HUES64 (cell line): ENCODE measurements around the gene PDGFRB. TPM values are rescaled to one million over a fixed set of nuclear protein-coding genes. Genes with fewer than 3 reads are reported as not detected.

Experiments
- H3K27ac ChIP-seq: 2 replicates; pipeline ENCODE4 v1.7.0; 2013; ENCODE audit warnings: low read depth, low read length, inconsistent platforms
- H3K27me3 ChIP-seq: 2 replicates; pipeline ENCODE4 v1.6.1; 2013; ENCODE audit warnings: mild to moderate bottlenecking, low read length; ENCODE audit not compliant: insufficient read depth
- H3K36me3 ChIP-seq: 2 replicates; pipeline ENCODE4 v1.6.1; 2013; ENCODE audit warnings: mild to moderate bottlenecking, low read length; ENCODE audit not compliant: insufficient read depth
- H3K4me1 ChIP-seq: 2 replicates; pipeline ENCODE4 v1.6.1; 2013; ENCODE audit warnings: mild to moderate bottlenecking, low read length, moderate library complexity; ENCODE audit not compliant: insufficient read depth
- H3K4me3 ChIP-seq: 2 replicates; pipeline ENCODE4 v1.5.1; 2013; ENCODE audit warnings: mild to moderate bottlenecking, low read length, moderate library complexity
- H3K9ac ChIP-seq: 2 replicates; pipeline ENCODE4 v1.6.1; 2013; ENCODE audit warnings: mild to moderate bottlenecking, low read depth, low read length
- H3K9me3 ChIP-seq: 2 replicates; pipeline ENCODE4 v1.6.1; 2013; ENCODE audit warnings: low read depth, low read length; ENCODE audit not compliant: insufficient read depth
- WGBS: fragments of 150-250, 120-280 bp; methylation state at CpG from one replicate; pipeline ENCODE4 v1.1.7; 2013; ENCODE audit warnings: missing lambda C conversion rate; 5-methylcytosine and 5-hydroxymethylcytosine counted together
- polyA plus RNA-seq, 2 experiments: library from polyadenylated mRNA; stranded (reverse); fragments of 50-300 nt; gene quantifications; one replicate each; pipeline ENCODE4 v1.2.3, GENCODE V29; 2013

PDGFRB gene
- 9.3 TPM for polyA plus RNA-seq (2013, experiment 1 of 2)
- polyA plus RNA-seq (2013, experiment 2 of 2) = 16.0 TPM

DNA sequence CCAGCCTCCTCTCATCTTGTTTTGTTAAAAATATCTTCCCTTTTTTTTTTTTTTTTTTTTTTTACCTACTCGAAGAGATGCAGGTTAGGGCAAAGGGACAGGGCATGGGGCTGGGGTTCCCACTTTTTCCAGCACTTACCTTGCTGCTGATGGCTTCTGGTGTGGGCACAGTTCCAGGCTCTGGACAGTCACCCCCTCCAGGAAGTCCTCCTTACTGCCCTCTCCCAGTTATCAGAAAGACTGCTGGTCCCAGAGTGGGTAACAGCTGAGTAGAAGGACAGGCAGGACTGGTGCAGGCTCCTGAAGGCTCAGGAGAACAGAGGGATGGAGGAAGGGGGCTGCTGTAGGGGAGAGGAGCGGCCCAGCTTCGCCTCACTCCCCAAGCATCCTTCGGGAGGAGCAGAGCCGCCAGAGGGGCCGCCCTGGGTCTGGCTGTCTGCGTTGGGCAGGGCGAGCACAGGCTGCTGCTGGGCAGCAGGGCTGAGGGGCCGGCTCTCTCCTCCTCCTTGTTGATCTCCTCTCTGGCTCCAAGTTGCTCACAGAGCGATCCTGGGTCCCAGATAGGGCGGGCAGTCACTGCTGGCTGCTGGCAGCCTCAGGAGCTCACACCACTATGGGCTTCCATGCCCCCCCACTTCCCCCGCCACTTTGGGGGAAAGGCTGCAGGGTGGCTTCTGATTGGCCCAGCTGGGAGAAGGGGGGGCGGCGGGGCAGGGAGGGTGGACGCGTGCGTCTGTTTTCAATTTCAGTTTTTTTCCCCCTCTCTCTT is at the start of gene PDGFRB:
Gene PDGFRB, minus strand, starts transcription at position 588 of the 769 bp plus-strand sequence. CDS start 18,798 bp downstream, outside the sequence.
- Histone ChIP-seq H3K9me3 (no peaks in the 10 kb centered on the region), H3K27ac (no peak within 1 kb of the TSS), H3K4me1 (peaks cover 27% of the 10 kb centered on the region), H3K36me3 (no peaks in the 10 kb centered on the region), H3K9ac (peak within 1 kb of the TSS; percentile 20; the same call in 1 of the 2 replicates), H3K4me3 (peak within 1 kb of the TSS; percentile 50), H3K27me3 (no peaks in the 10 kb centered on the region; the same call in 1 of the 2 replicates)
- WGBS = 5% methylated on average over 15 of the region's 17 CpGs

DNA sequence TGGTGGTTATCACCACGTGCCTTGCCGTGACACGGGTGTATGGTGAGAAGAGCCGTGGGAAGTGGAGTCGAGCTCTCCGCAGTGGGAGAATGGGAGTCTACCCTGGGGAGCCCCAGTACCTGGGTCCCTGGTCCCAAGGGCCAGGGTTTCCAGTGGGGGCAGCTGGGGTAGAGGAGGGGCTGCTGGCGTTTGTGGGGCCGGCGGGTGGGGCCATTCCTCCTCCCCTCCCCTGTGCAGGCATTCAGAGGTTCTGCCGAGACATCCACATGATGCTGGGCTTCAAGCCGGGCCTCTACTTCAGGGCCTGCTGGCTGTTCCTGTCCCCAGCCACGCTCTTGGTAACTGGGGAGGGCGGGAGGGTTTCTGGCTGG is 48.9 kb upstream of the PDGFRB start:
- 91% methylated on average over 13 of the region's 13 CpGs for WGBS
- Histone ChIP-seq H3K27ac (no peak overlapping the region), H3K36me3 (no peaks in the 10 kb centered on the region), H3K9ac (no peak overlapping the region), H3K27me3 (peaks cover 4% of the 10 kb centered on the region), H3K9me3 (no peaks in the 10 kb centered on the region), H3K4me3 (no peak overlapping the region), H3K4me1 (peaks cover 7% of the 10 kb centered on the region)

DNA sequence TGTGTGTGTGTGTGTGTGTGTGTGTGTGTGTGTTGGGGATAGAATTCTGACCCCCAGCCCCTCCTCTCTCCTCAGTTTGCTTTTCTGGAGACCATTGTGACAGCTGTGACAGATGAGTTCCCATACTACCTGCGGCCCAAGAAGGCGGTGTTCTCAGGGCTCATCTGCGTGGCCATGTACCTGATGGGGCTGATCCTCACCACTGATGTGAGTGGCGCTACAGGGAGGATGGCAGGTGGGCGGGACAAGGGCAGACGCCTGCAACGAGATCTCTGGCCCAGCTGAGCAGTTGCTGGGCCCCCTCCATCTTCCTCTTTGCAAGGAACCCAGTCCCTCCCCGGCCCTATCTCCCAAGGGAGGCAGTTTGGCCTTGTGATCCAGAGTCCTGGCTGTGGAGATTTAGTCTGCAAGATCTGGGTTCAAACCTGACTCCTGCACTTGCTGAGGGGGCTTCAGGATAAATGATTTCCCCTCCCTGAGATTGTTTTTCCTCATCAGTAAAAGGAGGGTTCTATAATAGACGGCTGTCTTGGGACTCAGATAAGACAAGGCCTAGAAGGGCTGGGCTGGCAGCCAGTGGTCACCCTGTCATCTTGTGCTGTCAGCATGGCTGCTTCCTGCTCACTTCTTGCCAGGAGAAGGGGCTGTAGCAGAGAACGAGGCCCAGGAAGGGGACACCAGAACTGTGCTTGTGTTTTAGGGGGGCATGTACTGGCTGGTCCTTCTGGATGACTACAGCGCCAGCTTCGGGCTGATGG is 48.4 kb upstream of the PDGFRB start:
- H3K4me1 ChIP-seq = peaks cover 4% of the 10 kb centered on the region
- 86% methylated on average over 12 of the region's 12 CpGs for WGBS
- no peak overlapping the region for H3K4me3 ChIP-seq
- no peak overlapping the region for H3K27ac ChIP-seq
- peaks cover 9% of the 10 kb centered on the region for H3K27me3 ChIP-seq
- H3K9ac ChIP-seq = no peak overlapping the region
- no peaks in the 10 kb centered on the region for H3K36me3 ChIP-seq
- no peaks in the 10 kb centered on the region for H3K9me3 ChIP-seq

DNA sequence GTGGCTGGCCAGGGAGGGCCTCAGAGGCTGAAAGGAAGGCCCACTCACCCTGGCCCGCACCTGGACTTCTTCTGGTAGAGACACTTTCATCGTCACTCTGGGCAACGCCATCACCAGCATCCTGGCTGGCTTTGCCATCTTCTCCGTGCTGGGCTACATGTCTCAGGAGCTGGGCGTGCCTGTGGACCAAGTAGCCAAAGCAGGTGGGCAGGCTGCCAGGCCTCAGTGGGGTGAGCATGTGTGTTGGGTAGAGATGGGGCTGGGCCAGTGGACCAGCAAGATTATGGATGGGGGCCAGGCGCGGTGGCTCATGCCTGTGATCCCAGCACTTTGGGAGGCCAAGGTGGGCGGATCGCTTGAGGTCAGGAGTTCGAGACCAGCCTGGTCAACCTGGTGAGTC is 46.9 kb upstream of the PDGFRB start:
- Histone ChIP-seq H3K9me3 (no peaks in the 10 kb centered on the region), H3K4me3 (no peak overlapping the region), H3K27me3 (peaks cover 10% of the 10 kb centered on the region), H3K9ac (no peak overlapping the region), H3K4me1 (no peaks in the 10 kb centered on the region; the same call in 1 of the 2 replicates), H3K27ac (no peak overlapping the region), H3K36me3 (no peaks in the 10 kb centered on the region)
- WGBS = 95% methylated on average over 10 of the region's 10 CpGs

DNA sequence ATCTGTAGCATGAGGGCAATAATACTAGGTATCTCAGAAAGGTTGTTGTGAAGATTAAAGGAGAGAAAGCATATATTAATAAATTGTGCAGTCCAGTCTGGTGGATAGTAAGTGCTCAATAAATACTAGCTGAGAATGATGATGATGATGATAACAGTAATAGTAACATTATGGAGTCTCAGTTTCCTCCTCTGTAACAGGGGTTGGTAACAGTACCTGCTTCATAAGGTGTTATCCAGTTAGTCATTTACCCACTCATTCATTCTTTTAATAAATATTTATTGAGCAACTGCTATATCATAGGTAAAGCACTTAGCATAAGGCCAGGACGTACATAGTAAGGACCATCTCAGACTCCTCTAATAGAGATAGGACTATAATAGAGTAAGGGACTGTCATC is 41.8 kb upstream of the PDGFRB start:
- Histone ChIP-seq H3K36me3 (no peaks in the 10 kb centered on the region), H3K27ac (no peak overlapping the region)
- WGBS = no CpG with 5 or more reads among the region's 1 CpG

DNA sequence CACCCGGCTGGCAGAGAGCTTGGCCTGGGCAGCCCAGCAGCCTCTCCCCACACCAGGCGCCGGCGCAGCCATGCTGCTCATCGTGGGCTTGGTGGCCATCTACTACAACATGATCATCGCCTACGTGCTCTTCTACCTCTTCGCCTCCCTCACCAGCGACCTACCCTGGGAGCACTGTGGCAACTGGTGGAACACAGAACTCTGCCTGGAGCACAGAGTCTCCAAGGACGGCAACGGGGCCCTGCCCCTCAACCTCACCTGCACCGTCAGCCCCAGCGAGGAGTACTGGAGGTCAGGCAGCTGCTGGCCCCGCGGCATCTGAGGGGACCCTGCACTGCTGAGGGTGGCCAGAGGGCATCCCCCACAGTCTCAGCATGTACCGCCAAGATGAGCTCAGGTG is 41.3 kb upstream of the PDGFRB start:
- 95% methylated on average over 16 of the region's 16 CpGs for WGBS
- no peak overlapping the region for H3K4me3 ChIP-seq
- no peaks in the 10 kb centered on the region for H3K36me3 ChIP-seq
- H3K27me3 ChIP-seq = peaks cover 24% of the 10 kb centered on the region
- H3K9ac ChIP-seq = no peak overlapping the region
- H3K4me1 ChIP-seq = no peaks in the 10 kb centered on the region
- no peaks in the 10 kb centered on the region for H3K9me3 ChIP-seq
- H3K27ac ChIP-seq = no peak overlapping the region

More for the DNA sequence above, 41.8 kb upstream of the PDGFRB start:
- H3K27me3 ChIP-seq = peaks cover 19% of the 10 kb centered on the region
- H3K4me3 ChIP-seq = no peak overlapping the region
- no peaks in the 10 kb centered on the region for H3K9me3 ChIP-seq
- no peaks in the 10 kb centered on the region for H3K4me1 ChIP-seq
- no peak overlapping the region for H3K9ac ChIP-seq

DNA sequence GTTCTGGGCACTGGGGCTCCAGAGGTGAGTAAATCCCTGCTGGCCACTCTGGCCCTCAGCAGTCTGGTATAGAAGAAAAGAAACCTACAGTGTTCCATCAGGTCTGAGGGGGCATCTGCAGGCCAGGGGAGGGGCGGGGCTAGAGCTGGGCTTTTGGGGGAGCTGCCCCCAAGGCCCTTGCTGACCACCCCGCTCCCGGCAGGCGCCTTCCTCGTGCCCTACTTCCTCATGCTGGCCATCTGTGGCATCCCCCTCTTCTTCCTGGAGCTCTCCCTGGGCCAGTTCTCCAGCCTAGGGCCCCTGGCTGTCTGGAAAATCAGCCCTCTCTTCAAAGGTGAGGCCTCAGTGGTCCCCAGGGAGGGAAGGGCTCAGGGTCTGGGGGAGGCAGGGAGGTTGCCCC is 40.9 kb upstream of the PDGFRB start:
- H3K4me3 ChIP-seq = no peak overlapping the region
- peaks cover 29% of the 10 kb centered on the region for H3K27me3 ChIP-seq
- no peak overlapping the region for H3K27ac ChIP-seq
- H3K9ac ChIP-seq = no peak overlapping the region
- no peaks in the 10 kb centered on the region for H3K4me1 ChIP-seq
- WGBS = 95% methylated on average over 5 of the region's 5 CpGs
- H3K36me3 ChIP-seq = no peaks in the 10 kb centered on the region
- H3K9me3 ChIP-seq = no peaks in the 10 kb centered on the region

DNA sequence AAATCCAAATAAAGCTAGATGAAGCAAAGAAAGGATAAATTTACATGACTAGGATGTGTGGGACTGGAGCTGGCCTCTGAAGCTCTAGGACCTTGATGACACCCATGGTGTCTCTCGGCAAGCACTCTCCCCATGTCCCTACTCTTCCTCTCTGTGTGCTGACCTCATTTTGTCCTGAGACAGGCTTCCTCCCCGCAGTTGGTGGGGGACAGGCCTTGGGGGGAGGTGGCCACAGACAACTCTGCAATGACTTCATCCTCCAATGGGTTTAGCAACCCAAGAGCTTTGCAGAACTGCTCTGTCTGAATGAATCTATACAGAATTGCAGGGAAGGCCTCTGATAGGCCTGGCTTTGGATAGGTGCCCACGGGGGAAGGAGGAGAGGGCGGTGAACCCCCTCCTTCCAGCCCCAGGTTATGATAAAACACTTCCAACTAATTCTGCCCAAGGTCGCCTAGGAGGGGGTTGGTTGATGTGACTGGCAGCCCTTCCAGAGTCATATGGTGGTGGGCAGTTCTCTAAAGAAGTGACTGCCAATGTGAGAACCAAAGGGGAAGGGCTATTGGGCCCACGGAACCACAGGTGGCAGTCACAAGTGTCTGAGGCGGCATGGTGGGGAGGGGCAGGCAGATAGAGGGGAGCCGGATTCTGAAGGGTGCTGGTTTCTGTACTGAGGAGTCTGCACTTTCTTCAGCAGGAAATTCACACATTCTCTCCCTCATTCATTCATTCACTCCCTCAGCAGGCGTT is 40.3 kb upstream of the PDGFRB start:
- H3K27me3 ChIP-seq = peaks cover 34% of the 10 kb centered on the region
- 85% methylated on average over 8 of the region's 9 CpGs for WGBS
- H3K9me3 ChIP-seq = no peaks in the 10 kb centered on the region
- no peak overlapping the region for H3K4me3 ChIP-seq
- H3K9ac ChIP-seq = no peak overlapping the region
- H3K36me3 ChIP-seq = no peaks in the 10 kb centered on the region
- 0 out of 2 replicates have a peak, but pooled peaks cover 3% of the 10 kb centered on the region for H3K4me1 ChIP-seq
- H3K27ac ChIP-seq = no peak overlapping the region

DNA sequence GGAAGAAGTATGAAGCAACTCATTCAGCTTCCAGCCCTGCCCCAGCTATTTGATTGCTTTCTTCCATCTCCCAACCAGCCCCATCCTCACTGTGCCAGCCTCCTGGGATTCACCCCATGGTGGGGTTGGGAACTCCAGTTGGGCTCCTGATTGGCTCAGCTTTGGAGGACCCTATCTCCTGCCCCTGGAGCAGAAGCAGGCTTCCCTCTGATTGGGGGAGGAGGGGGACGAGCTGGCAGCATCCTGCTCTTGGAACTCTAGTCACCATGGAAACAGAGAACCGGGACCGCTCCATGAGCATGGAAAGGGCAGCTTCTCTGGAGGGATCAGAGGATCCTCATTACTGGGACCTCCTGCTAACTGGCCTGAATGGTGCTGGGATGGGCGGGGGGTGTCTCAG is 36.8 kb upstream of the PDGFRB start:
- Histone ChIP-seq H3K36me3 (no peaks in the 10 kb centered on the region), H3K4me1 (0 out of 2 replicates have a peak, but pooled peaks cover 7% of the 10 kb centered on the region), H3K27me3 (peaks cover 58% of the 10 kb centered on the region), H3K9me3 (no peaks in the 10 kb centered on the region), H3K9ac (no peak overlapping the region), H3K27ac (no peak overlapping the region), H3K4me3 (no peak overlapping the region)
- WGBS = 77% methylated on average over 4 of the region's 4 CpGs

DNA sequence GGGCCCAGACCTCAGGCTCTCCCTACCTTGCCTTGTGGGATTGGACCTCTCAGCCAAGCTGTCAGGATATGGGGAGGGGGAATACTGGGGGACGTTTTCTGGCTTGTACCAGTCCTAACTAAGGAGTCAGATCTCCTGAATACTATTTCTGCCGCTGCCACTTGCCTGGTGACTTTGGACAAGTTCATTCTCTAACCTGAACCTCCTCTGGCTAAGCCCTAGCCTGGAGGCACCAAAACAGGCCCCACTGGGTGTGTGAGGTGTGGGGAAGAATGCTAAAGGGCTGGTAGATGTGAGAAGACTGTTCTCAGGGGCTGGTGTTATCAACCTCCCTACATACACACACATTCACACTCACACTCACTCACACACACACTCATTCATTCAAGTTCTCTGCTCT is 35.3 kb upstream of the PDGFRB start:
- Histone ChIP-seq H3K4me3 (no peak overlapping the region), H3K9ac (no peak overlapping the region), H3K4me1 (peaks cover 10% of the 10 kb centered on the region; the same call in 1 of the 2 replicates), H3K36me3 (no peaks in the 10 kb centered on the region), H3K9me3 (no peaks in the 10 kb centered on the region), H3K27ac (no peak overlapping the region), H3K27me3 (peaks cover 73% of the 10 kb centered on the region)
- 18% methylated on average over 2 of the region's 2 CpGs for WGBS
